Astrocyte (in vitro differentiated cells and primary cell): ENCODE measurements around the gene DDX1.

Source experiments
- EZH2 ChIP-seq: IDR thresholded peaks from 2 replicates; pipeline ENCODE4 v1.6.1; 2012; ENCODE audit warnings: mild to moderate bottlenecking, low read length, inconsistent platforms; ENCODE audit not compliant: insufficient read depth
- TF ChIP-seq, protein P1 (sequence below): IDR thresholded peaks from 2 replicates; pipeline ENCODE4 v1.5.1; 2011; ENCODE audit warnings: low read depth, mild to moderate bottlenecking, inconsistent platforms, low read length, moderate library complexity; ENCODE audit not compliant: insufficient read depth

DNA sequence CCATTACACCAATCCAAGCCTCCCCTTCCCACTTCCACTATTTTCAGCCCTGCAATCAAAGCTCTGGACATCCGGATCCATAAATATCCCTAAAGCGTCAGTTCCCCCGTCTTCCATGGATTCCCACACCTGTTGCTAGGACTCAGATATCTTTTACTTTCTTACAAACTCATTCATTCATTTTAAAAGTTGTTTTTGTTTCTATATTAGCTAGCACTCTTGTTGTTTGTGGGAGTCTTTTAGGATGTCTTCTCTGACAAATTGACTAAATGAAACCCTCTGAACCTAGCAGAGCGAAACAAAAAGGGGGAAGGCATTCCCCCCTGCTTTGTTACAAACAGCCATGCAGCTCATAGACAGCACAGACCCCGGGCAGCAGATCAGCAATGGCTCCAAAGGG is 21.6 kb upstream of the DDX1 start:
- no peak for TF ChIP-seq EZH2
- TF ChIP-seq, protein P1, sequence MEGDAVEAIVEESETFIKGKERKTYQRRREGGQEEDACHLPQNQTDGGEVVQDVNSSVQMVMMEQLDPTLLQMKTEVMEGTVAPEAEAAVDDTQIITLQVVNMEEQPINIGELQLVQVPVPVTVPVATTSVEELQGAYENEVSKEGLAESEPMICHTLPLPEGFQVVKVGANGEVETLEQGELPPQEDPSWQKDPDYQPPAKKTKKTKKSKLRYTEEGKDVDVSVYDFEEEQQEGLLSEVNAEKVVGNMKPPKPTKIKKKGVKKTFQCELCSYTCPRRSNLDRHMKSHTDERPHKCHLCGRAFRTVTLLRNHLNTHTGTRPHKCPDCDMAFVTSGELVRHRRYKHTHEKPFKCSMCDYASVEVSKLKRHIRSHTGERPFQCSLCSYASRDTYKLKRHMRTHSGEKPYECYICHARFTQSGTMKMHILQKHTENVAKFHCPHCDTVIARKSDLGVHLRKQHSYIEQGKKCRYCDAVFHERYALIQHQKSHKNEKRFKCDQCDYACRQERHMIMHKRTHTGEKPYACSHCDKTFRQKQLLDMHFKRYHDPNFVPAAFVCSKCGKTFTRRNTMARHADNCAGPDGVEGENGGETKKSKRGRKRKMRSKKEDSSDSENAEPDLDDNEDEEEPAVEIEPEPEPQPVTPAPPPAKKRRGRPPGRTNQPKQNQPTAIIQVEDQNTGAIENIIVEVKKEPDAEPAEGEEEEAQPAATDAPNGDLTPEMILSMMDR = no peak
